GM12878 (cell line): ENCODE data around the gene SPON2. TPM values are rescaled to one million over a fixed set of nuclear protein-coding genes. Genes with fewer than 3 reads are reported as not detected.

Experiments used
- BACH1 ChIP-seq: fragments of 450-650 bp; IDR thresholded peaks from 2 replicates; pipeline ENCODE4 v1.6.1; 2017; ENCODE audit warnings: mild to moderate bottlenecking, borderline replicate concordance
- BHLHE40 ChIP-seq, 2 experiments: fragments of 450-650 bp in 1 of 2; IDR thresholded peaks; 2 replicates each; pipeline ENCODE4 v1.6.1; 2011 to 2017; ENCODE audit warnings: low read depth in 2 of 2, borderline replicate concordance in 1 of 2, improper control_type of control experiment in 1 of 2, low read length in 1 of 2, mild to moderate bottlenecking in 1 of 2
- CHD4 ChIP-seq: fragments of 200-600 bp; sonication (generic); IDR thresholded peaks from 2 replicates; pipeline ENCODE4 v1.6.1; 2016; ENCODE audit warnings: mild to moderate bottlenecking
- E2F4 ChIP-seq: IDR thresholded peaks from 2 replicates; pipeline ENCODE4 v1.6.1; 2012; ENCODE audit warnings: low read depth, low read length, improper control_type of control experiment
- ELK1 ChIP-seq: IDR thresholded peaks from 2 replicates; pipeline ENCODE4 v1.6.1; 2012; ENCODE audit warnings: low read depth, low read length, improper control_type of control experiment
- EP300 ChIP-seq, 2 experiments: fragments of 150-350 bp in 1 of 2; IDR thresholded peaks; 2 replicates each; pipeline ENCODE4 v1.6.1; 2011 to 2012; ENCODE audit warnings: low read depth in 2 of 2, low read length in 2 of 2, borderline replicate concordance in 1 of 2, improper control_type of control experiment in 1 of 2, inconsistent platforms in 1 of 2; ENCODE audit not compliant: control insufficient read depth in 1 of 2
- EZH2 ChIP-seq: IDR thresholded peaks from 2 replicates; pipeline ENCODE4 v1.6.1; 2012; ENCODE audit warnings: low read depth, mild to moderate bottlenecking, control low read depth, inconsistent platforms, low read length, borderline replicate concordance; ENCODE audit not compliant: control insufficient read depth
- HDGF ChIP-seq: fragments of 450-650 bp; IDR thresholded peaks from 2 replicates; pipeline ENCODE4 v1.6.1; 2016; ENCODE audit warnings: antibody characterized with exemption
- MAX ChIP-seq: IDR thresholded peaks from 2 replicates; pipeline ENCODE4 v1.6.1; 2012; ENCODE audit warnings: low read depth, low read length, improper control_type of control experiment
- NFIC ChIP-seq: IDR thresholded peaks from 2 replicates; pipeline ENCODE4 v1.6.1; 2012; ENCODE audit warnings: low read depth, mild to moderate bottlenecking, inconsistent platforms, low read length, moderate library complexity
- NR2F1 ChIP-seq: fragments of 450-650 bp; conservative IDR thresholded peaks from 2 replicates; pipeline ENCODE4 v1.6.1; 2017; ENCODE audit warnings: mild to moderate bottlenecking
- RAD21 ChIP-seq: IDR thresholded peaks from 2 replicates; pipeline ENCODE4 v1.6.1; 2011; ENCODE audit warnings: mild to moderate bottlenecking, low read depth, low read length, moderate library complexity; ENCODE audit not compliant: insufficient read depth
- RAD51 ChIP-seq: fragments of 450-650 bp; IDR thresholded peaks from 2 replicates; pipeline ENCODE4 v1.6.1; 2016; ENCODE audit warnings: moderate library complexity, mild to moderate bottlenecking, inconsistent platforms
- SIN3A ChIP-seq: IDR thresholded peaks from 2 replicates; pipeline ENCODE4 v1.6.1; 2012; ENCODE audit warnings: low read depth, low read length, improper control_type of control experiment
- SIX5 ChIP-seq: IDR thresholded peaks from 2 replicates; pipeline ENCODE4 v1.6.1; 2011; ENCODE audit warnings: mild to moderate bottlenecking, low read depth, low read length, moderate library complexity; ENCODE audit not compliant: severe bottlenecking
- SRF ChIP-seq, 2 experiments: IDR thresholded peaks; 2 replicates each; pipeline ENCODE4 v1.6.1; 2011; ENCODE audit warnings: low read depth in 2 of 2, low read length in 2 of 2, mild to moderate bottlenecking in 1 of 2, moderate library complexity in 1 of 2
- TCF12 ChIP-seq: IDR thresholded peaks from 2 replicates; pipeline ENCODE4 v1.6.1; 2011; ENCODE audit warnings: low read depth, mild to moderate bottlenecking, low read length
- TCF3 ChIP-seq: IDR thresholded peaks from 2 replicates; pipeline ENCODE4 v1.6.1; 2012; ENCODE audit warnings: low read depth, mild to moderate bottlenecking, low read length, borderline replicate concordance; ENCODE audit not compliant: insufficient read depth
- TCF7 ChIP-seq: IDR thresholded peaks from 2 replicates; pipeline ENCODE4 v1.6.1; 2014; ENCODE audit warnings: antibody characterized with exemption, borderline replicate concordance
- WRNIP1 ChIP-seq: IDR thresholded peaks from 2 replicates; pipeline ENCODE4 v1.6.1; 2011; ENCODE audit warnings: low read depth, low read length, improper control_type of control experiment, borderline replicate concordance
- ZNF207 ChIP-seq: fragments of 450-650 bp; IDR thresholded peaks from 2 replicates; pipeline ENCODE4 v1.6.1; 2014; ENCODE audit warnings: antibody characterized with exemption, mild to moderate bottlenecking, borderline replicate concordance
- ZNF217 ChIP-seq: fragments of 450-650 bp; IDR thresholded peaks from 2 replicates; pipeline ENCODE4 v1.6.1; 2017; ENCODE audit warnings: antibody characterized with exemption, mild to moderate bottlenecking
- ZZZ3 ChIP-seq: IDR thresholded peaks from 2 replicates; pipeline ENCODE4 v1.6.1; 2011; ENCODE audit warnings: low read depth; ENCODE audit not compliant: control insufficient read depth, insufficient read length
- polyA plus RNA-seq, 11 experiments: library from polyadenylated mRNA; depleted of rRNA in 4 of 11; unstranded in 6 of 11; stranded (reverse) in 5 of 11; fragments of >200 nt; fragmentation: Nextera tagmentation in 4 of 11; fragmentation: Illumina TruSeq in 1 of 11; extraction: Ambion mirVana in 4 of 11; extraction: Trizol in 1 of 11; gene quantifications; 1 replicate in 1 of 11; 2 replicates in 10 of 11; pipeline versions ENCODE4 v1.2.1 to v1.2.3, GENCODE V29; 2011 to 2016; ENCODE audit warnings: inconsistent platforms in 2 of 11, missing spikeins in 2 of 11, low read depth in 1 of 11
- total RNA-seq, 4 experiments: library from RNA; depleted of rRNA in 3 of 4; stranded (reverse); fragments of >200 nt in 3 of 4; fragmentation: Illumina TruSeq in 1 of 4; extraction: Trizol in 1 of 4; gene quantifications; 2 replicates each; pipeline versions ENCODE4 v1.2.1 to v1.2.3, GENCODE V29; 2013 to 2021
- TF ChIP-seq, protein P1 (sequence below): fragments of 150-350 bp; IDR thresholded peaks from 2 replicates; pipeline ENCODE4 v1.6.1; 2016; ENCODE audit warnings: low read depth, low read length

The SPON2 gene
- total and polyA plus RNA-seq, 10 of the 15 experiments (the other 5 are each of a cell fraction or from before 2014, with no cell fraction given) = 1.1 to 11.2 (median 7.3) TPM

- TF ChIP-seq TCF3 (peak; percentile 99), SIX5 (no peak), MAX (no peak; the same call in 1 of the 2 replicates), BHLHE40 (IDR thresholded peaks at IDR 0.05; ENCODE audit: borderline replicate concordance in 1 of 2, low read depth in 2 of 2, low read length in 1 of 2) (no peak; a peak in 1 of 4 replicates), ZNF217 (no peak), WRNIP1 (no peak), ZZZ3 (no peak), TCF7 (no peak), EZH2 (no peak), E2F4 (no peak), NR2F1 (0 out of 2 replicates have a peak, but pooled peaks have one; percentile 17), RAD21 (no peak), HDGF (no peak), NFIC (no peak; the same call in 1 of the 2 replicates), EP300 (IDR thresholded peaks at IDR 0.05; ENCODE audit: borderline replicate concordance in 1 of 2, control insufficient read depth in 1 of 2, low read depth in 2 of 2, low read length in 2 of 2) (peak in 1 of 2 experiments; percentile 59; a peak in 1 of 4 replicates), TCF12 (peak; percentile 100), CHD4 (no peak), SIN3A (no peak), RAD51 (no peak), ZNF207 (no peak), SRF (IDR thresholded peaks at IDR 0.05; ENCODE audit: low read depth in 2 of 2, low read length in 2 of 2) (no peak), ELK1 (0 out of 2 replicates have a peak, but pooled peaks have one; percentile 7), BACH1 (0 out of 2 replicates have a peak, but pooled peaks have one; percentile 41)
- TF ChIP-seq, protein P1, sequence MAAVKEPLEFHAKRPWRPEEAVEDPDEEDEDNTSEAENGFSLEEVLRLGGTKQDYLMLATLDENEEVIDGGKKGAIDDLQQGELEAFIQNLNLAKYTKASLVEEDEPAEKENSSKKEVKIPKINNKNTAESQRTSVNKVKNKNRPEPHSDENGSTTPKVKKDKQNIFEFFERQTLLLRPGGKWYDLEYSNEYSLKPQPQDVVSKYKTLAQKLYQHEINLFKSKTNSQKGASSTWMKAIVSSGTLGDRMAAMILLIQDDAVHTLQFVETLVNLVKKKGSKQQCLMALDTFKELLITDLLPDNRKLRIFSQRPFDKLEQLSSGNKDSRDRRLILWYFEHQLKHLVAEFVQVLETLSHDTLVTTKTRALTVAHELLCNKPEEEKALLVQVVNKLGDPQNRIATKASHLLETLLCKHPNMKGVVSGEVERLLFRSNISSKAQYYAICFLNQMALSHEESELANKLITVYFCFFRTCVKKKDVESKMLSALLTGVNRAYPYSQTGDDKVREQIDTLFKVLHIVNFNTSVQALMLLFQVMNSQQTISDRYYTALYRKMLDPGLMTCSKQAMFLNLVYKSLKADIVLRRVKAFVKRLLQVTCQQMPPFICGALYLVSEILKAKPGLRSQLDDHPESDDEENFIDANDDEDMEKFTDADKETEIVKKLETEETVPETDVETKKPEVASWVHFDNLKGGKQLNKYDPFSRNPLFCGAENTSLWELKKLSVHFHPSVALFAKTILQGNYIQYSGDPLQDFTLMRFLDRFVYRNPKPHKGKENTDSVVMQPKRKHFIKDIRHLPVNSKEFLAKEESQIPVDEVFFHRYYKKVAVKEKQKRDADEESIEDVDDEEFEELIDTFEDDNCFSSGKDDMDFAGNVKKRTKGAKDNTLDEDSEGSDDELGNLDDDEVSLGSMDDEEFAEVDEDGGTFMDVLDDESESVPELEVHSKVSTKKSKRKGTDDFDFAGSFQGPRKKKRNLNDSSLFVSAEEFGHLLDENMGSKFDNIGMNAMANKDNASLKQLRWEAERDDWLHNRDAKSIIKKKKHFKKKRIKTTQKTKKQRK = no peak
Observed at GRCh38 chr4:1215141-1216075, 43.0 kb upstream of the SPON2 start (continued).
